SK-N-SH (cell line): ENCODE measurements around the gene RYR3. TPM values are rescaled to one million over a fixed set of nuclear protein-coding genes. Genes with fewer than 3 reads are reported as not detected.

Source experiments
- CTCF ChIA-PET: fragments of 300-600, 350-600 bp; formaldehyde crosslinking; extraction: SDS; loops from one replicate; lab custom pipeline; 2021; lab: Yijun Ruan, JAX
- POLR2A ChIA-PET: fragments of 350-600 bp; sonication (Branson Sonifier 250); formaldehyde crosslinking; extraction: SDS; loops from one replicate; lab custom pipeline; 2020; ENCODE audit warnings: antibody characterized with exemption, inconsistent platforms; lab: Yijun Ruan, JAX
- DNase-seq: peaks from one replicate; pipeline ENCODE4 v3.0.0; 2012
- H2AFZ ChIP-seq: fragments of 200-600 bp; sonication (generic); 2 replicates; pipeline ENCODE4 v1.8.1; 2016; ENCODE audit warnings: antibody characterized with exemption, mild to moderate bottlenecking, low read depth
- H3F3A ChIP-seq: fragments of 200-600 bp; sonication (generic); replicated peaks from 2 replicates; pipeline ENCODE3; 2016; ENCODE audit warnings: antibody characterized with exemption, mild to moderate bottlenecking; ENCODE audit not compliant: insufficient read depth
- H3K27ac ChIP-seq, 2 experiments: fragments of 200-500 bp in 1 of 2; fragments of 200-600 bp in 1 of 2; sonication (Bioruptor generic) in 1 of 2; sonication (generic), shearing (Covaris generic) in 1 of 2; 2 replicates each; pipeline versions ENCODE4 v1.5.1 to v1.6.1; 2014 to 2016; ENCODE audit warnings: low read depth in 2 of 2, inconsistent platforms in 1 of 2, low read length in 1 of 2, mild to moderate bottlenecking in 1 of 2, mixed read lengths in 1 of 2
- H3K27me3 ChIP-seq: fragments of 200-600 bp; sonication (generic), shearing (Covaris generic); 2 replicates; pipeline ENCODE4 v1.6.1; 2016; ENCODE audit warnings: mixed run types; ENCODE audit not compliant: insufficient read depth
- H3K36me3 ChIP-seq, 2 experiments: fragments of 200-500 bp in 1 of 2; fragments of 200-600 bp in 1 of 2; sonication (Bioruptor generic) in 1 of 2; sonication (generic) in 1 of 2; replicated peaks in 1 of 2; 2 replicates each; pipeline versions ENCODE3 to v1.5.1; 2014 to 2016; ENCODE audit warnings: low read length in 1 of 2, mild to moderate bottlenecking in 1 of 2; ENCODE audit not compliant: insufficient read depth in 2 of 2, control insufficient read depth in 1 of 2
- H3K4me1 ChIP-seq, 2 experiments: fragments of 200-500 bp in 1 of 2; fragments of 200-600 bp in 1 of 2; sonication (Bioruptor generic) in 1 of 2; sonication (generic), shearing (Covaris generic) in 1 of 2; 2 replicates each; pipeline versions ENCODE4 v1.5.1 to v1.6.1; 2014 to 2016; ENCODE audit warnings: low read depth in 1 of 2, low read length in 1 of 2, mixed run types in 1 of 2; ENCODE audit not compliant: insufficient read depth in 2 of 2, control insufficient read depth in 1 of 2
- H3K4me2 ChIP-seq: fragments of 200-600 bp; sonication (generic), shearing (Covaris generic); 2 replicates; pipeline ENCODE4 v1.6.1; 2017; ENCODE audit warnings: mixed run types
- H3K4me3 ChIP-seq, 2 experiments: fragments of 200-500 bp in 1 of 2; fragments of 200-600 bp in 1 of 2; sonication (Bioruptor generic) in 1 of 2; sonication (generic), shearing (Covaris generic) in 1 of 2; 2 replicates each; pipeline versions ENCODE4 v1.5.1 to v1.8.1; 2014 to 2016; ENCODE audit warnings: low read depth in 2 of 2, inconsistent platforms in 1 of 2, low read length in 1 of 2, mild to moderate bottlenecking in 1 of 2, mixed read lengths in 1 of 2, moderate library complexity in 1 of 2
- H3K79me2 ChIP-seq: fragments of 200-600 bp; sonication (generic); 2 replicates; pipeline ENCODE4 v1.8.1; 2017; ENCODE audit warnings: mild to moderate bottlenecking; ENCODE audit not compliant: insufficient read depth
- H3K9ac ChIP-seq: fragments of 200-600 bp; sonication (generic); 2 replicates; pipeline ENCODE4 v1.6.1; 2017; ENCODE audit warnings: mixed run types
- H3K9me2 ChIP-seq: fragments of 200-600 bp; sonication (generic); 2 replicates; pipeline ENCODE4 v1.6.1; 2017; ENCODE audit warnings: mixed run types
- H3K9me3 ChIP-seq: fragments of 200-600 bp; sonication (generic); 2 replicates; pipeline ENCODE4 v1.6.1; 2017; ENCODE audit warnings: mixed run types, mild to moderate bottlenecking, moderate library complexity
- H4K20me1 ChIP-seq: fragments of 200-600 bp; sonication (generic); 2 replicates; pipeline ENCODE4 v1.6.1; 2017; ENCODE audit warnings: mild to moderate bottlenecking, mixed run types; ENCODE audit not compliant: insufficient read depth
- CHD2 ChIP-seq: fragments of 150-350 bp; IDR thresholded peaks from 2 replicates; pipeline ENCODE4 v1.6.1; 2018; ENCODE audit warnings: low read length; ENCODE audit not compliant: partially characterized antibody
- ELF1 ChIP-seq: IDR thresholded peaks from 2 replicates; pipeline ENCODE4 v1.4.0; 2012
- EZH2phosphoT487 ChIP-seq: fragments of 200-600 bp; sonication (generic); IDR thresholded peaks from 2 replicates; pipeline ENCODE4 v1.6.1; 2017; ENCODE audit warnings: low read depth, mixed run types, mild to moderate bottlenecking, antibody characterized with exemption, moderate library complexity, borderline replicate concordance
- FOSL2 ChIP-seq: IDR thresholded peaks from 2 replicates; pipeline ENCODE4 v1.4.0; 2012; ENCODE audit warnings: low read depth, mild to moderate bottlenecking, moderate library complexity, borderline replicate concordance
- FOXJ3 ChIP-seq: sonication (generic); formaldehyde crosslinking; IDR thresholded peaks from 2 replicates; pipeline ENCODE4 v1.5.1; 2020; ENCODE audit warnings: mild to moderate bottlenecking, missing genetic modification reagents
- GABPA ChIP-seq: IDR thresholded peaks from 2 replicates; pipeline ENCODE4 v1.4.0; 2012; ENCODE audit warnings: low read depth, mild to moderate bottlenecking
- MEF2A ChIP-seq: IDR thresholded peaks from 2 replicates; pipeline ENCODE4 v1.4.0; 2012; ENCODE audit warnings: low read depth, borderline replicate concordance
- POLR2AphosphoS5 ChIP-seq: IDR thresholded peaks from 2 replicates; pipeline ENCODE4 v1.6.1; 2012; ENCODE audit warnings: low read depth, low read length
- RFX5 ChIP-seq: IDR thresholded peaks from 2 replicates; pipeline ENCODE4 v1.6.1; 2012; ENCODE audit warnings: mild to moderate bottlenecking, improper control_type of control experiment, low read length
- SIN3A ChIP-seq: IDR thresholded peaks from 2 replicates; pipeline ENCODE4 v1.6.1; 2012; ENCODE audit warnings: low read depth, mild to moderate bottlenecking, low read length, moderate library complexity, borderline replicate concordance
- SMC3 ChIP-seq: IDR thresholded peaks from 2 replicates; pipeline ENCODE4 v1.6.1; 2012; ENCODE audit warnings: low read depth, low read length, improper control_type of control experiment
- TCF12 ChIP-seq: IDR thresholded peaks from 2 replicates; pipeline ENCODE4 v1.4.0; 2012
- YY1 ChIP-seq: IDR thresholded peaks from 2 replicates; pipeline ENCODE4 v1.4.0; 2012; ENCODE audit warnings: low read depth, mild to moderate bottlenecking
- WGBS: methylation state at CpG from one replicate; pipeline ENCODE4 v1.1.6; 2017; ENCODE audit warnings: low lambda C conversion rate; 5-methylcytosine and 5-hydroxymethylcytosine counted together
- polyA plus RNA-seq, 3 experiments: library from polyadenylated mRNA; depleted of rRNA; stranded (reverse); fragments of >200 nt; gene quantifications; 2 replicates each; pipeline ENCODE4 v1.2.3, GENCODE V29; 2012
- TF ChIP-seq, protein P1 (sequence below): IDR thresholded peaks from 2 replicates; pipeline ENCODE4 v1.4.0; 2012; ENCODE audit warnings: low read depth, borderline replicate concordance
- TF ChIP-seq, protein P2 (sequence below): IDR thresholded peaks from 2 replicates; pipeline ENCODE4 v1.4.0; 2012; ENCODE audit warnings: low read depth, borderline replicate concordance

The RYR3 gene
- polyA plus RNA-seq, 1 of the 3 experiments (the other 2 are of a cell fraction): 0.02 TPM

DNA sequence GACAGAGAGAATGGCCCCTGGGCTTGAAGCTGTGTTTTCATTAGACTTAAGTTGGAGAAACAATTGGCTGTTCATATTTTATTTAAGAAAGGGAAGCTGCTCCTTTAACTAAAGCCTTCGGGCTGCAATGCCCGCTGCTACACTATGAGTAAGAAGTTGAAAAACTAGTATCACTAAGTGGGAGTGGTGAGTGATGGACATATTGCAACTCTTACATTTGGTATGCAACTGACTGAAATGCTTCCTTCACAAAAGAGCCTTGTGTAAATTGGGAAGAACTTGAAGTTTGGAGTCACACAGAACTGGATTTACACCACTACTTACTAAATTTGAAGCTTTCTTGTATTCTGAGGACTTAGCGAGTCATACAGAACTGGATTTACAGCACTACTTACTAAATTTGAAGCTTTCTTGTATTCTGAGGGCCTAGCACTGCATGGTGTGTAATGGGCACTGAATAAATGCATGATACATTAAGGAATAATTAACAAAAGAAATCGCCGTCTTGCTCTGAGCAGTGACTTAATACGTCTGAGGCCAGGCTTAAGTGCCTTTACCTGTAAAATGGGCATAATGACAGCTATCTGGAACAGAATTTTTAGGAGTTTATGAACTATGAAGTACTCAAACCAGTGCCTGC is 149.5 kb downstream of the RYR3 start:
- Histone ChIP-seq H3F3A (no peaks in the 10 kb centered on the region), H3K9ac (no peak overlapping the region), H3K9me2 (no peaks in the 10 kb centered on the region), H3K27me3 (no peaks in the 10 kb centered on the region), H3K27ac (no peak overlapping the region), H3K36me3 (no peaks in the 10 kb centered on the region), H3K4me3 (no peak overlapping the region), H3K79me2 (no peaks in the 10 kb centered on the region), H3K4me2 (no peak overlapping the region), H3K4me1 (no peaks in the 10 kb centered on the region), H4K20me1 (no peaks in the 10 kb centered on the region), H3K9me3 (no peaks in the 10 kb centered on the region), H2AFZ (no peak overlapping the region)
- WGBS: 64% methylated on average over 6 of the region's 6 CpGs
- TF ChIP-seq, protein P1, sequence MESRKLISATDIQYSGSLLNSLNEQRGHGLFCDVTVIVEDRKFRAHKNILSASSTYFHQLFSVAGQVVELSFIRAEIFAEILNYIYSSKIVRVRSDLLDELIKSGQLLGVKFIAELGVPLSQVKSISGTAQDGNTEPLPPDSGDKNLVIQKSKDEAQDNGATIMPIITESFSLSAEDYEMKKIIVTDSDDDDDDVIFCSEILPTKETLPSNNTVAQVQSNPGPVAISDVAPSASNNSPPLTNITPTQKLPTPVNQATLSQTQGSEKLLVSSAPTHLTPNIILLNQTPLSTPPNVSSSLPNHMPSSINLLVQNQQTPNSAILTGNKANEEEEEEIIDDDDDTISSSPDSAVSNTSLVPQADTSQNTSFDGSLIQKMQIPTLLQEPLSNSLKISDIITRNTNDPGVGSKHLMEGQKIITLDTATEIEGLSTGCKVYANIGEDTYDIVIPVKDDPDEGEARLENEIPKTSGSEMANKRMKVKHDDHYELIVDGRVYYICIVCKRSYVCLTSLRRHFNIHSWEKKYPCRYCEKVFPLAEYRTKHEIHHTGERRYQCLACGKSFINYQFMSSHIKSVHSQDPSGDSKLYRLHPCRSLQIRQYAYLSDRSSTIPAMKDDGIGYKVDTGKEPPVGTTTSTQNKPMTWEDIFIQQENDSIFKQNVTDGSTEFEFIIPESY: no peak
- TF ChIP-seq POLR2AphosphoS5: no peak
- TF ChIP-seq SMC3: no peak
- no peak for TF ChIP-seq MEF2A
- TF ChIP-seq YY1: no peak
- TF ChIP-seq GABPA: no peak
- no peak for TF ChIP-seq TCF12
- TF ChIP-seq CHD2: no peak
- TF ChIP-seq, protein P2, sequence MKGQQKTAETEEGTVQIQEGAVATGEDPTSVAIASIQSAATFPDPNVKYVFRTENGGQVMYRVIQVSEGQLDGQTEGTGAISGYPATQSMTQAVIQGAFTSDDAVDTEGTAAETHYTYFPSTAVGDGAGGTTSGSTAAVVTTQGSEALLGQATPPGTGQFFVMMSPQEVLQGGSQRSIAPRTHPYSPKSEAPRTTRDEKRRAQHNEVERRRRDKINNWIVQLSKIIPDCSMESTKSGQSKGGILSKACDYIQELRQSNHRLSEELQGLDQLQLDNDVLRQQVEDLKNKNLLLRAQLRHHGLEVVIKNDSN: no peak
- POLR2A ChIA-PET: interaction anchor here (0.6 kb wide), 1 partner anchor 55 kb away, joined by 4 read pairs; no protein-coding TSS in a partner anchor
- DNase-seq: no peak
- CTCF ChIA-PET: no interaction called here

DNA sequence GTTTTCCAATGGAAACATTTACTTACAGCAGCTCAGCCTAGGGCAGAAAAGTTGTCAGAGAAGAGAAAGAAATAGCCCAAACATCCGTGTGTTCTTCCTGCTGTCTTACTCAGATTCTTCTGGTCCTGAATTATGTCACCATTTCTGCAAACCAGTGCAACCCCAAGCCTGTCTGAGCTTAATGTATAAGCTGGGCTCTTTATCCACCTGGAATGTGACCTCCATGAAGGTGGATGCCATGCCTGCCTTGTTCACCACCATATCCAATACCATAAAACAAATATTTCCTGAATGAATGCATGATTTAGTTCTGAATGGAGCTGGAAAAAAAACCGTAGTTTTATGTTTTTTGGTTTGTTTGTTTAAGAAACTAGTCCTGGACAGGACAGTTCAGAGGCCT is 150.9 kb downstream of the RYR3 start:
- CTCF ChIA-PET: no interaction called here
- Histone ChIP-seq H3K36me3 (no peaks in the 10 kb centered on the region), H3K4me2 (no peak overlapping the region), H3F3A (no peaks in the 10 kb centered on the region), H3K27ac (no peak overlapping the region), H3K79me2 (no peaks in the 10 kb centered on the region), H4K20me1 (no peaks in the 10 kb centered on the region), H3K9me2 (no peaks in the 10 kb centered on the region), H3K4me1 (no peaks in the 10 kb centered on the region), H2AFZ (no peak overlapping the region), H3K27me3 (no peaks in the 10 kb centered on the region), H3K4me3 (no peak overlapping the region), H3K9ac (no peak overlapping the region), H3K9me3 (no peaks in the 10 kb centered on the region)
- TF ChIP-seq RFX5 (no peak), SIN3A (no peak), ELF1 (no peak), EZH2phosphoT487 (no peak), FOXJ3 (CRISPR knock-in tag) (no peak), FOSL2 (no peak), SMC3 (no peak)
- TF ChIP-seq, protein P1: no peak
- POLR2A ChIA-PET: no interaction called here
- DNase-seq: no peak
- WGBS: 21% methylated on average over 2 of the region's 2 CpGs
